Mucosa of descending colon (tissue), 3 donors: Measurements from ENCODE around the gene MFGE8. TPM values are rescaled to one million over a fixed set of nuclear protein-coding genes. Genes with fewer than 3 reads are reported as not detected.

Experiments
- ATAC-seq: fragments of 200-7000 bp; cut with Tn5 transposase; one replicate; pipeline ENCODE4 v1.9.1; 2020; ENCODE audit warnings: mild to moderate bottlenecking, moderate library complexity
- DNase-seq, 3 donors: peaks; one replicate each; pipeline ENCODE4 v3.0.0-alpha.2; 2020
- H3K36me3 ChIP-seq: fragments of 200-600 bp; one replicate; pipeline ENCODE4 v1.8.0; 2021; ENCODE audit warnings: low read depth, mild to moderate bottlenecking
- H3K4me1 ChIP-seq: fragments of 200-600 bp; one replicate; pipeline ENCODE4 v1.8.0; 2021; ENCODE audit warnings: low read depth, mild to moderate bottlenecking
- H3K4me3 ChIP-seq: fragments of 200-600 bp; one replicate; pipeline ENCODE4 v1.8.0; 2021; ENCODE audit warnings: mild to moderate bottlenecking
- H3K9me3 ChIP-seq: fragments of 200-600 bp; one replicate; pipeline ENCODE4 v1.8.0; 2021; ENCODE audit warnings: mild to moderate bottlenecking
- CTCF ChIP-seq: fragments of 200-600 bp; IDR thresholded peaks from one replicate; pipeline ENCODE4 v1.8.0; 2022; ENCODE audit warnings: antibody characterized with exemption, mild to moderate bottlenecking
- intact Hi-C, 2 donors: fragments of 100-400 bp; cut with DNase I in 1 of 2; cut with micrococcal nuclease in 1 of 2; formaldehyde crosslinking; loops; one replicate each; pipeline versions ENCODE4 v1.11.0 to v1.11.1; 2022; cut with DNase I, micrococcal nuclease
- total RNA-seq, 3 donors: library from RNA; stranded (reverse); fragmentation: NEBNext Ultra II Directional in 2 of 3; extraction: Animal tissue kit (Norgen Biotek cat#: 25700) in 2 of 3; gene quantifications; one replicate each; pipeline versions ENCODE4 v1.2.1 to v1.2.4, GENCODE V29; 2021 to 2023
- donor health status: DM: no; HTN: no; CAD: no; lungs with moderate emphysema.
- donor health status: DM: no; HTN: no; CAD: no.
- donor health status: DM: no; HTN: yes; CAD: no.

Gene MFGE8
- total RNA-seq, 3 donors from 2014 or later = 24.2 to 102 (median 66.7) TPM

- H3K9me3 ChIP-seq = no peaks in the 10 kb centered on the region
- H3K4me3 ChIP-seq = no peak within 1 kb of the TSS
- intact Hi-C loops = no loop called here
- ATAC-seq (peak; percentile 52), DNase-seq (peak in 2 of 3 donors; percentile 43)
- peaks cover 18% of the 10 kb centered on the region for H3K4me1 ChIP-seq
- TF ChIP-seq CTCF = no peak
- no peaks in the 10 kb centered on the region for H3K36me3 ChIP-seq
Observed at GRCh38 chr15:88894819-88895767, 18.1 kb downstream of the MFGE8 start, which contains the start of gene HAPLN3. Gene HAPLN3, minus strand, starts transcription at chr15:88895544. Its CDS starts 8,246 bp downstream, at chr15:88887298.

GRCh38 chr15:88894348-88894818 lies 18.8 kb downstream of the MFGE8 start:
- intact Hi-C loops = no loop called here
- Histone ChIP-seq H3K9me3 (no peaks in the 10 kb centered on the region), H3K4me3 (no peak overlapping the region), H3K4me1 (peaks cover 18% of the 10 kb centered on the region), H3K36me3 (no peaks in the 10 kb centered on the region)
- peak; percentile 76 for ATAC-seq
- DNase-seq = peak; percentile 77 to 81 (median 79)
- no peak for TF ChIP-seq CTCF

DNA sequence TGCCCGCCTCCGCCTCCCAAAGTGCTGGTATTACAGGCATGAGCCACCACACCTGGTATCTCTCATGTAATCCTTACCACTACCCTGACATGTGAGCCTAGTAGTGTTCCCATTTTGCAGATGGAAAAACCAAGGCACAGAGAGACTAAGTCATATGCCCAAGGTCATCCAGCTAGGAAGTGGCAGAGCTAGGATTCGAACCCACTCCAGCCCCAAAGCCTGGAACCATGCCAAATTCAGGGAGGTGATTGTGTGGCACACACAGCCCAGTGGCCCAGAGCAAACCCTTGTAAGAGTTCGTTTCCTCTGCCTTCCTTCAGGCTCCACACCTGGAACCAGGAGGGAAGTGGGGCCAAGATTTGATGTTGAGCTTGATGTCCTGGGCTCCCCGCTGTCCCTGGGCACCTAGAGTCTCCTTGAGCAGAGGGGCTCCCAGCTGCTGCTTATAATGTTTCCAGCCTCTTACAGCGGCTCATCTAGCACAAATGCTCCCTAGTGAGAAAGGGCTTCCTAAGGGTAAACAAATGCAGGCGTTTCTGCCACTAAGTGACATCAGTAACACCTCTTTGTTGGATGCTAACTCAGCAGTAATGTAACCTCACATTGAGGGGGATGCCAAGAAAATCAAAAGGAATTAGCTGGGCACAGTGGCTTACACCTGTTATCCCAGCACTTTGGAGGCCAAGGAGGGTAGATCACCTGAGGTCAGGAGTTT lies 21.5 kb downstream of the MFGE8 start:
- H3K4me1 ChIP-seq = peaks cover 12% of the 10 kb centered on the region
- intact Hi-C loops = no loop called here
- no peak for DNase-seq
- no peak overlapping the region for H3K4me3 ChIP-seq
- no peak for TF ChIP-seq CTCF
- ATAC-seq = no peak
- no peaks in the 10 kb centered on the region for H3K9me3 ChIP-seq
- no peaks in the 10 kb centered on the region for H3K36me3 ChIP-seq

DNA sequence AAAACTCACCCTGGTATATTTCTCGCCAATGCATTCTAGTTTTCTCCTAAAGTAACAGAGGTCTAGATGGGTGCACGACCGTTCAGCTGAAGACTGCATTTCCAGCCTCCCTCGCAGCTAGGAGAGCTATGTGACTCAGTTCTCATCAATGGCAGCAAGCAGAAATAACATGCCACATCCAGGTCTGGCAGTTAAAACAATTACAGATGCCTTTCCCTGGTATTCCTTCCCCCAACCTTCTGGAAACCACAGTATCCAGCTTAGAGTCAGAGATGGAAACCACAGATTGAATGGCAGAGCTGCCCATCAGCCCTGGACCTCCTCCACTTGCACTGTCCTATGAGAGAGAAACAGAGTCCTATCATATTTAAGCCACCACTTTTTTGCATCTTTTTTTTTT lies 22.7 kb downstream of the MFGE8 start:
- Histone ChIP-seq H3K36me3 (no peaks in the 10 kb centered on the region), H3K9me3 (no peaks in the 10 kb centered on the region), H3K4me1 (peaks cover 11% of the 10 kb centered on the region), H3K4me3 (no peak overlapping the region)
- DNase-seq = no peak
- no peak for TF ChIP-seq CTCF
- no peak for ATAC-seq
- intact Hi-C loops = no loop called here

DNA sequence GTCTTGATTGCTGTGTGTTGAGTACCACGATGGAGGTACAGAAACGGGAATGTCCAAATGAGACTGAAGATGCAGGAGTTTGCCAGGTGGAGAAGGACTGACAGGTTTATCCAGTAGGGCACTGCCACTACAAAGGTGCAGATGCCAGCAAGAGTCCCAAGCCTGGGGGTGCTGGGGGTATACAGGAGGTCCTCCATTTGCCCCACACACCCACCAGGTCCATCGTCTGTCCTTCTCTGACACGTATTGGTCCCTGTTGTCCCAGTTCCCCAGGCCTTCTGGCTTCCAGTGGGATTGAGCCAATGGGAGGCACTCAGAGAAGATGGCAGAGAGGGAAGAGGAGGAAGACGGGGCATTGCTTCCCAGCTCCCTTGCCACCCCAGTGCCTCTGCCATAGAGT lies 24.5 kb downstream of the MFGE8 start:
- Histone ChIP-seq H3K36me3 (no peaks in the 10 kb centered on the region), H3K4me1 (no peaks in the 10 kb centered on the region), H3K9me3 (no peaks in the 10 kb centered on the region), H3K4me3 (no peak overlapping the region)
- no peak for TF ChIP-seq CTCF
- intact Hi-C loops = no loop called here
- DNase-seq (no peak), ATAC-seq (no peak)
